ENCODE data around the gene NCOR1. TPM values are rescaled to one million over a fixed set of nuclear protein-coding genes. Genes with fewer than 3 reads are reported as not detected.

NCOR1 gene
- total RNA-seq, 1 experiment from 2014 or later, result 124 TPM

- TF ChIP-seq KAT7 (CRISPR knock-in tag; IDR thresholded peaks at IDR 0.05; ENCODE audit: borderline replicate concordance), result no peak
- no peak for TF ChIP-seq ZNF121 (CRISPR knock-in tag; IDR thresholded peaks at IDR 0.05)
- no peak for TF ChIP-seq ZNF512 (CRISPR knock-in tag; IDR thresholded peaks at IDR 0.05; ENCODE audit: borderline replicate concordance)
- TF ChIP-seq GABPB1 (CRISPR knock-in tag; IDR thresholded peaks at IDR 0.05), result no peak
- TF ChIP-seq GTF2I (CRISPR knock-in tag; conservative IDR thresholded peaks at IDR 0.05), result no peak
- TF ChIP-seq JUN (CRISPR knock-in tag; IDR thresholded peaks at IDR 0.05), result no peak
- no peak for TF ChIP-seq RORB (CRISPR knock-in tag; IDR thresholded peaks at IDR 0.05)
- TF ChIP-seq E2F5 (CRISPR knock-in tag; IDR thresholded peaks at IDR 0.05), result no peak
- TF ChIP-seq ATF2 (CRISPR knock-in tag; IDR thresholded peaks at IDR 0.05; ENCODE audit: borderline replicate concordance, low read depth), result no peak
- no peak for TF ChIP-seq ZNF423 (CRISPR knock-in tag; IDR thresholded peaks at IDR 0.05)
- no peak for TF ChIP-seq NFYB (CRISPR knock-in tag; conservative IDR thresholded peaks at IDR 0.05; ENCODE audit: low read depth)
- TF ChIP-seq MLX (CRISPR knock-in tag; IDR thresholded peaks at IDR 0.05), result no peak
These were observed 26.6 kb upstream of the NCOR1 start (continued) for GRCh38 chr17:16241906-16242399.

GRCh38 chr17:16239931-16240330 lies 24.6 kb upstream of the NCOR1 start:
- CTCF ChIA-PET, result interaction anchor here (1.0 kb wide), 1 partner anchor 350 kb away, joined by 3 read pairs; no protein-coding TSS in a partner anchor
- H3K27me3 Mint-ChIP-seq (ENCODE audit: low read depth), result no peaks in the 10 kb centered on the region

More at GRCh38 chr17:16239931-16240330, 24.6 kb upstream of the NCOR1 start:
- TF ChIP-seq PRRX2 (CRISPR knock-in tag; IDR thresholded peaks at IDR 0.05) (no peak), CTCF (IDR thresholded peaks at IDR 0.05) (no peak), IRF2 (CRISPR knock-in tag; IDR thresholded peaks at IDR 0.05; ENCODE audit: borderline replicate concordance, low read depth) (no peak), ZNF416 (CRISPR knock-in tag; IDR thresholded peaks at IDR 0.05) (no peak), ESRRA (CRISPR knock-in tag; IDR thresholded peaks at IDR 0.05; ENCODE audit: borderline replicate concordance) (no peak), ZNF512 (CRISPR knock-in tag; IDR thresholded peaks at IDR 0.05; ENCODE audit: borderline replicate concordance) (no peak), MLX (CRISPR knock-in tag; IDR thresholded peaks at IDR 0.05) (no peak), JAZF1 (CRISPR knock-in tag; IDR thresholded peaks at IDR 0.05) (no peak), SOX15 (CRISPR knock-in tag; IDR thresholded peaks at IDR 0.05) (no peak), HMGXB4 (CRISPR knock-in tag; IDR thresholded peaks at IDR 0.05) (no peak)
- no peaks in the 10 kb centered on the region for H3K9me3 Mint-ChIP-seq
- H3K27ac Mint-ChIP-seq, result no peak overlapping the region
- ATAC-seq, result no peak
- DNase-seq (ENCODE audit: low spot score), result no peak
- H3K4me1 Mint-ChIP-seq, result peaks cover 12% of the 10 kb centered on the region
- POLR2A ChIA-PET, result no interaction called here
- H3K36me3 Mint-ChIP-seq, result peaks cover 7% of the 10 kb centered on the region
- H3K4me3 Mint-ChIP-seq, result no peak overlapping the region

Measured in WTC11 (cell line).